Activated CD4-positive, alpha-beta T cell treated with anti-CD3 and anti-CD28 coated beads for 4 hours (primary cell): ENCODE measurements around the gene IFIT5.
"Not testable (repeated sequence)": the region's sequence is repeated elsewhere in the genome, so short reads cannot be mapped to it uniquely, and the experiment has no call there.

Source experiments
- DNase-seq, 2 donors: peaks; one replicate each; pipeline ENCODE4 v3.0.0-alpha.2; 2020

The IFIT5 gene

GRCh38 chr10:89395141-89395540, 19.2 kb upstream of the IFIT5 start:
- DNase-seq: no peak

GRCh38 chr10:89398003-89398749, 16.2 kb upstream of the IFIT5 start:
- no peak for DNase-seq

- DNase-seq: no peak
Measured at GRCh38 chr10:89399956-89400355, 14.4 kb upstream of the IFIT5 start.

DNA sequence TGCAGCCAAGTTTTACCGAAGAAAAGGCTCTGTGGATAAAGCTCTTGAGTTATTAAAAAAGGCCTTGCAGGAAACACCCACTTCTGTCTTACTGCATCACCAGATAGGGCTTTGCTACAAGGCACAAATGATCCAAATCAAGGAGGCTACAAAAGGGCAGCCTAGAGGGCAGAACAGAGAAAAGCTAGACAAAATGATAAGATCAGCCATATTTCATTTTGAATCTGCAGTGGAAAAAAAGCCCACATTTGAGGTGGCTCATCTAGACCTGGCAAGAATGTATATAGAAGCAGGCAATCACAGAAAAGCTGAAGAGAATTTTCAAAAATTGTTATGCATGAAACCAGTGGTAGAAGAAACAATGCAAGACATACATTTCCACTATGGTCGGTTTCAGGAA, 11.3 kb upstream of the IFIT5 start:
- no peak for DNase-seq

DNA sequence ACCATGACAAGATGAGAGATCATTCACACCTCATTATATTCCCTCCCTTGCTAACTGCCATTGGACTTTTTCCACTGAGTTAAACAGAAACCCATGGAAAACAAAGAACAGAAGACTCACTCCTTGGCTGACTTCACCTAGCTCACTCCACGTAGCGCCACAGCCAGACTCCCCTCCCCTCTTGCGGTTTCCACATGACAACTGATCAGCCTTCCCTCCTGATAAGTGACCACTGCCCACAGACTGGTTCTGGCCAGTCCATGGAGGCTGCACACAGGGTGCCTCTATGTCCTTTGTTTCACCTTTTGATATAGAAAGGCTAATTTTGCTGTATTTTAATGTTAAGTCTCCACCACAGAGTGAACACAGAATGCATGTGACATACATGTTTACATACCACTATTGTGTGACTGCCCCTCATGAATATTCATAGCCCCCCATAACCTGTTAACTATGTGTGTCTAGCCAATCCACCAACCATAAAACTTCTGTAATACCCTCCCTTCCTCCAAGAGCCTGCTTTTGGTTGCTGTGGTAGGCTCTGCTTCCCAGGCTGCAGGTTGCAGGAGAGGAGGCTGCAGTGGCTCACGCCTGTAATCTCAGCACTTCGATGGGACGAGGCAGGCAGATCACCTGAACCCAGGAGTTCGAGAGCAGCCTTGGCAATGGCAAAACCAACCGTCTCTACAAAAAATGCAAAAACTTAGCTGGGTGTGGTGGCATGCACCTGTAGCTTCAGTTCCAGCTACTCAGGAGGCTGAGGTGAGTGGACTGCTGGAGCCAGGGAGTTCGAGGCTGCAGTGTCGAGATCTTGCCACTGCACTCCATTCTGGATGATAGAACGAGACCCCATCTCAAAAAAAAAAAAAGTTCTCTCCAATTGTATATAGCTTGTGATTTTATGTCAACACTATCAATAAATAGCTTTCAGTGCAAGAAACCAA, 10.0 kb upstream of the IFIT5 start:
- no peak for DNase-seq

- not testable (repeated sequence) for DNase-seq
Measured at GRCh38 chr10:89406178-89406577, 8.2 kb upstream of the IFIT5 start.

GRCh38 chr10:89407792-89408191, 6.6 kb upstream of the IFIT5 start:
- DNase-seq: not testable (repeated sequence)

- not testable (repeated sequence) for DNase-seq
Measured at GRCh38 chr10:89409282-89409681, 5.1 kb upstream of the IFIT5 start.

DNA sequence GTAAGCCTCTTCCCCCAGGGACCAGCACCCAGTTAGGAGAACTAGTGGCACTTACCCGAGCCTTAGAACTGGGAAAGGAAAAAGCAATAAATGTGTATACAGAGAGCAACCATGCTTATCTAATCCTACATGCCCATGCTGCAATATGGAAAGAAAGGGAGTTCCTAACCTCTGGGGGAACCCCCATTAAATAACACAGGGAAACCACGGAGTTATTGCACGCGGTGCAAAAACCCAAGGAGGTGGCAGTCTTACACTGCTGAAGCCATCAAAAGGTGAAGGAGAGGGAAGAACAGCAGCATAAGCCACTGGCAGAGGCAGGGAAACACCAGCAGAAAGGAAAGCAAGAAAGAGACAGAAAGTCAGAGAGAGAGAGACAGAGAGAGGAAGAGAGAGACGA, 3.8 kb upstream of the IFIT5 start:
- DNase-seq: not testable (repeated sequence)

DNA sequence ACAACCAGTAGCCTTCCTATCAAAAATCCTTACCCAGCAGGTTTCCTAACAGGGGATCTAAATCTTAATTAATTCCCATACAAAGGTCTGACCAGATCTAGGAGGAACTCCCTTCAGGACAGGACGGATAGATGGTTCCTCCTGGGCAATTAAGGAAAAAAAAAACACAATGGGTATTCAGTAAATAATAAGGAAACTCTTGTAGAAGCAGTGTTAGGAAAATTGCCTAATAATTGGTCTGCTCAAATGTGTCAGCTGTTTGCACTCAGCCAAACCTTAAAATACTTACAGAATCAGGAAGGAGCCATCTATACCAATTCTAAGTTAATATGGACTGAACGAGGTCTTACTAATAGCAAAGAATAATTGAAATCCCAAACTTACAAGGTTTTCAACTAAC, 3.2 kb upstream of the IFIT5 start:
- not testable (repeated sequence) for DNase-seq

- peak; percentile 21 to 22 for DNase-seq
Measured at GRCh38 chr10:89412276-89412675, 2.1 kb upstream of the IFIT5 start.

GRCh38 chr10:89413398-89413912, 913 bp upstream of the IFIT5 start:
- DNase-seq: no peak

DNA sequence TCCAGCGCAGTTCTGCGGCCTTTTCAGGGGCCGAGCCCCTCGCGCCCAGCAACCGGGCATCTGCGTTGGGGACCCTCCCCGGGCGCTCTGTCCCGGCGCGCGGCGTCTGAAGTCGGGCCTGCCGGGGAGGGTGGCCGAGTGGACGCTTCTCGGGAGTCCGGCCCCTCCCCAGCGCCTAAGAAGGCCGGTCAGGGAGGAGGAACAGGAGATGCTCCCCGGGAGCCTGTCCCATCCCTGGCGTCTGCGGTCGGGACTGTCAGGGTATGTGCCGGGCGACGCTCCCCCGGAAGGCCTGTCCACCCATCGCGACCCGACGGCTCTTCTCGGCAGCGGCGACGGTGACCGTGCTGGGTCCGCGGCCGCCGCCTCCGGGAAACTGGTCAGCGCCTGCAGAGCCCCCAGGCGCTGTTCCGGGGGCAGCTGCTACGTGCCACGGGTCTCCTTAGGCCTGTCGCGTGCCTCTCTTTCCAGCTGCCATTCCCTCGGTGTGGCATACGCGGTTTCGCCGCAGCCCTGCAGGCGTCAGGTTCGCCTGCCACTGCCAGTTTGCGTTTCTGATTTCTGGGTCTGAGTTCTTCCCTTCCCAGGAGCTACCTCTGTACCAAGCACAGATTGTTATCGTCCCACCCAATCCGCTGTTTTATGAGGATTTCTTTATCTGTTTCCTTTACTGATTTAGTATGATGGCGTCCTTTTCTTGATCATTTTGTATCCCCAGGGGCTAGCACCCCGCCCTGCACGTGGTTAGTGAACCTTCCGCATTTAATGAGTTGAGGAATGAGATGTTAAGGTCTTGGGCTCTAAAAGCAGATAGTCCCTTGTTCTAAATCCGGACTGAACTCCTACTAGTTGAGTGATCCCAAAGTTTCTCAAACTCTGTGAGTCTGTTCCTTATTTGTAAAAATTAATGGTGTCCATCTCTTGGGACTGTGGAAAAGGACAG, 782 bp downstream of the IFIT5 start:
- peak; percentile 33 to 39 for DNase-seq

- DNase-seq: no peak
Measured at GRCh38 chr10:89416465-89416864, 2.1 kb downstream of the IFIT5 start.

DNA sequence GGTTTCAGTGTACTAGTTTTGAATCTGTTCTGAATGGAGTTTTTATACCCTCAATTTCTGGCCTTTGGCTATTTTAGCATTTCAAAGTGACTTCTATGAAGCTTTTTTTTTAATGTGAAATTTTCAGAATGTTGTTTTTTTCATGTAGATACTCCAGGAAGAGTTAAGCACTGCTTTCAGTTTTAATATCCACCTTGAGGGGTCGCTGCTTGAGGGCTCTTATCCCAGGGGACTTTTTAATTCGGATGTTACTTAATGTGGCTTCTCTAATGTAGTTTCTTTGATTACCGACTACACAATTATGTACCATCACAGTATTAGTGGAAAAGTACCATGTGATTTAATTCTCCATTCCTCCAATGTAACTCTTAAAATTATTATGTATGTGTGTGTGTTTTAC, 5.2 kb downstream of the IFIT5 start:
- no peak for DNase-seq

- no peak for DNase-seq
Measured at GRCh38 chr10:89421018-89421476, 6.7 kb downstream of the IFIT5 start.

DNA sequence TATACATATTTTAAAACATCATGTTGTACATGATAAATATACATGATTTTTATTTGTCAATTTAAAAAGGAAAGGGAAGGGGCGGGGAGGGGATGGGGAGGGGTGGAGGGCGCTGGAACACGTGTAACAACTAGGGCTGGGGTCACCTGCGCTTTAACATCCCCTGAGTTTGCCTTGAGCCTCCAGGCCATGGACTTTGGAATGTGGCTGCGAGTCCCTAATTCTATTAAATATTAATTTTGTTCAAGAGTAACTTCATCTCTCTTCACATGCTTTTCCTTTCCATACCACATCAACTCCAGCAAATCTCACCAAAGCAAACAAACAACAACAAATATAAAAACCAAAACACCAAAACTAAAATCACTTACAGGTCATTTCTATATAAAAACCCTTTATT, 10.6 kb downstream of the IFIT5 start:
- no peak for DNase-seq

GRCh38 chr10:89426230-89426868, 12.0 kb downstream of the IFIT5 start:
- no peak for DNase-seq

DNA sequence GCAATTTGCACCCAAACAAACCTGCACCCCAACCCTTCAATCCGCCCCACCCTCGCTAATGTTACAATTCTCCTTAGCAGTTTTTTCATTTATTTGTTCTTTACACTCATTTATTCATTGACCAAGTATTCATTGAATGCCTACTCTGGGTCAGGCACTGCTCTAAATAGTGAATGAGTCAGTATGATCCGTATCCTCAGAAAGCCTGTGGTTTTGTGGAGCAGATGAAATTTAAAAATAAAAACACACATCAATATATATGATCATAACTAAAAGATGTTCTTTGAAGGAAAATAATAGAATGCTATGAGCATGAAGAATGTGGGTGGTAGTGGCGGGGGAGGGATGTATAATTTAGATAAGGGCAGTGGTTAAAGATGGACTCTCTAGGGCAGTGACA, 13.3 kb downstream of the IFIT5 start:
- no peak for DNase-seq

GRCh38 chr10:89428877-89429276, 14.5 kb downstream of the IFIT5 start:
- no peak for DNase-seq

- no peak for DNase-seq
Measured at GRCh38 chr10:89431977-89432376, 17.6 kb downstream of the IFIT5 start.

GRCh38 chr10:89438525-89438924, 24.2 kb downstream of the IFIT5 start:
- DNase-seq: no peak
